Upper lobe of left lung (tissue), 4 donors: ENCODE measurements around the gene RABGAP1.

Experiments
- CTCF ChIP-seq, 6 experiments: fragments of 450-650 bp in 4 of 6; fragments of 200-600 bp in 2 of 6; sonication (generic) in 2 of 6; IDR thresholded peaks; one replicate each; pipeline ENCODE4 v1.5.1; 2016 to 2019; ENCODE audit warnings: antibody characterized with exemption in 6 of 6
- POLR2A ChIP-seq, 4 donors: fragments of 450-650 bp; IDR thresholded peaks; one replicate each; pipeline ENCODE4 v1.5.1; 2016 to 2017; ENCODE audit warnings: antibody characterized with exemption in 4 of 4, mild to moderate bottlenecking in 2 of 4
- POLR2AphosphoS5 ChIP-seq, 2 donors: sonication (generic); formaldehyde crosslinking; IDR thresholded peaks; one replicate each; pipeline ENCODE4 v1.5.1; 2017; ENCODE audit warnings: antibody characterized with exemption in 2 of 2

DNA sequence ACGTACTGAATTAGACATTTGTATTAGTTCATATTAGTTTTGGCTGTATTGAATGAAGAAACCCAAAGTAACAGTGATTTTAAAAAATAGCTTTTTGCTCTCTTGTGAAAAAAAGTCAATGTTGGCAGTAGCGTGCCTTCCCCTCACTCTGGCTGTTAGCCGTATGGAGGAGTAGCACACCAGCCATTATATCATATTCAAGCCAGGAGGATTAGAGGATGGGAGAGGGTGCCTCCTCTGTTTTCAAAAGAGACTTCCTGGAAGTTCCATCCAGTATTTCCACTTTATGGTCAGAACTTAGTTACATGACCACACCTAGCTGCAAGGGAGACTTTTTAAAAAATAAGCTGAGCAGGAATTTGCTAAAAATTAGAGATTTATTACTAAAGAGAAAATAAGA lies 133.8 kb downstream of the RABGAP1 start:
- TF ChIP-seq CTCF (IDR thresholded peaks at IDR 0.05) (no peak), POLR2AphosphoS5 (IDR thresholded peaks at IDR 0.05) (no peak), POLR2A (IDR thresholded peaks at IDR 0.05) (no peak)
